Mammary epithelial cell (primary cell): Measurements from ENCODE around the gene MLYCD.

Experiments used
- CTCF ChIP-seq, 2 donors: IDR thresholded peaks in 1 of 2; conservative IDR thresholded peaks in 1 of 2; 2 replicates each; pipeline ENCODE4 v1.5.1; 2011 to 2012; ENCODE audit warnings: inconsistent platforms in 2 of 2, low read length in 2 of 2, mild to moderate bottlenecking in 2 of 2, control low read depth in 1 of 2, low read depth in 1 of 2; ENCODE audit not compliant: insufficient read depth in 1 of 2; ENCODE audit errors: extremely low read depth in 1 of 2
- EZH2 ChIP-seq: IDR thresholded peaks from 2 replicates; pipeline ENCODE4 v1.6.1; 2012; ENCODE audit warnings: low read length, inconsistent platforms, borderline replicate concordance

GRCh38 chr16:83937267-83937666 is 38.4 kb downstream of the MLYCD start:
- TF ChIP-seq EZH2 (no peak), CTCF (conservative IDR thresholded peaks at IDR 0.05 in 1 of 2, IDR thresholded peaks at IDR 0.05 in 1 of 2; ENCODE audit: extremely low read depth in 1 of 2, insufficient read depth in 1 of 2, low read depth in 1 of 2, low read length in 2 of 2) (no peak)
